Endothelial cell of umbilical vein (primary cell): ENCODE measurements around the gene HSPA8. TPM values are rescaled to one million over a fixed set of nuclear protein-coding genes. Genes with fewer than 3 reads are reported as not detected.

ENCODE experiments used
- BruUV-seq: library from RNA; stranded (reverse); fragments of 400-500 nt; replicated peaks from 2 replicates; lab custom pipeline; 2021; lab: Mats Ljungman, UMichigan
- CTCF ChIA-PET: fragments of 300-600, 350-600 bp; sonication (Branson Sonifier 250); formaldehyde crosslinking; loops from one replicate; lab custom pipeline; 2021; ENCODE audit warnings: antibody characterized with exemption, inconsistent platforms; lab: Charles Lee
- POLR2A ChIA-PET: fragments of 300-600, 350-600 bp; sonication (Branson Sonifier 250); formaldehyde crosslinking; loops from one replicate; lab custom pipeline; 2021; ENCODE audit warnings: antibody characterized with exemption, inconsistent platforms; lab: Charles Lee
- DNase-seq: peaks from one replicate; pipeline ENCODE4 v3.0.0-alpha.2; 2011; ENCODE audit warnings: low read depth, low spot score
- FAIRE-seq: peaks from 2 replicates; lab custom pipeline; 2011; peaks lifted over from hg19 to GRCh38; lab: Jason Lieb, UNC
- H2AFZ ChIP-seq: 2 replicates; pipeline ENCODE4 v1.6.0; 2012; ENCODE audit warnings: low read depth, low read length, control low read depth, inconsistent platforms
- H3K27ac ChIP-seq: 2 replicates; pipeline ENCODE4 v1.5.1; 2011; ENCODE audit warnings: low read depth, mild to moderate bottlenecking, control low read depth, low read length, moderate library complexity; ENCODE audit not compliant: insufficient read depth
- H3K27me3 ChIP-seq, 2 experiments: 2 replicates each; pipeline versions ENCODE4 v1.6.0 to v1.6.1; 2011; ENCODE audit warnings: low read length in 2 of 2, mixed read lengths in 1 of 2; ENCODE audit not compliant: control insufficient read depth in 2 of 2, insufficient read depth in 2 of 2
- H3K36me3 ChIP-seq, 2 experiments: 2 replicates in 1 of 2; 3 replicates in 1 of 2; pipeline ENCODE4 v1.5.1; 2011; ENCODE audit warnings: low read length in 2 of 2, mild to moderate bottlenecking in 1 of 2, moderate library complexity in 1 of 2; ENCODE audit not compliant: control insufficient read depth in 2 of 2, insufficient read depth in 2 of 2; ENCODE audit errors: extremely low read depth in 1 of 2
- H3K4me1 ChIP-seq: 3 replicates; pipeline ENCODE4 v1.5.1; 2011; ENCODE audit warnings: mild to moderate bottlenecking, low read length; ENCODE audit not compliant: control insufficient read depth, insufficient read depth; ENCODE audit errors: extremely low read depth
- H3K4me2 ChIP-seq: 2 replicates; pipeline ENCODE4 v1.6.1; 2011; ENCODE audit warnings: low read length, control low read depth, mixed read lengths; ENCODE audit not compliant: insufficient read depth
- H3K4me3 ChIP-seq, 3 experiments: fragments of 200-600 bp in 1 of 3; sonication (generic), shearing (Covaris generic) in 1 of 3; replicated peaks in 1 of 3; 2 replicates each; pipeline ENCODE4 v1.5.1; 2011 to 2016; ENCODE audit warnings: control low read depth in 3 of 3, low read length in 3 of 3, mild to moderate bottlenecking in 2 of 3, inconsistent platforms in 1 of 3, low read depth in 1 of 3, moderate library complexity in 1 of 3; ENCODE audit not compliant: insufficient read depth in 1 of 3
- H3K79me2 ChIP-seq: 2 replicates; pipeline ENCODE4 v1.6.0; 2012; ENCODE audit warnings: low read length, inconsistent platforms; ENCODE audit not compliant: control insufficient read depth, insufficient read depth
- H3K9ac ChIP-seq: replicated peaks from 2 replicates; pipeline ENCODE3; 2011; ENCODE audit warnings: low read length, control low read depth; ENCODE audit not compliant: insufficient read depth; ENCODE audit errors: extremely low read depth
- H3K9me1 ChIP-seq: replicated peaks from 3 replicates; pipeline ENCODE4 v1.6.0; 2011; ENCODE audit warnings: mild to moderate bottlenecking, low read length; ENCODE audit not compliant: control insufficient read depth, insufficient read depth; ENCODE audit errors: extremely low read depth
- H3K9me3 ChIP-seq: replicated peaks from 2 replicates; pipeline ENCODE4 v1.5.1; 2012; ENCODE audit warnings: low read length, inconsistent platforms; ENCODE audit not compliant: control insufficient read depth, insufficient read depth
- H4K20me1 ChIP-seq: replicated peaks from 2 replicates; pipeline ENCODE3; 2011; ENCODE audit warnings: mild to moderate bottlenecking, low read length; ENCODE audit not compliant: control insufficient read depth, insufficient read depth; ENCODE audit errors: extremely low read depth
- EZH2 ChIP-seq: IDR thresholded peaks from 2 replicates; pipeline ENCODE4 v1.6.1; 2012; ENCODE audit warnings: borderline replicate concordance, low read depth, mild to moderate bottlenecking, moderate library complexity, low read length, inconsistent platforms; ENCODE audit not compliant: severe bottlenecking
- FOS ChIP-seq: IDR thresholded peaks from 2 replicates; pipeline ENCODE4 v1.6.1; 2011; ENCODE audit warnings: mild to moderate bottlenecking, low read length, moderate library complexity, borderline replicate concordance; ENCODE audit not compliant: insufficient read depth
- GATA2 ChIP-seq: IDR thresholded peaks from 2 replicates; pipeline ENCODE4 v1.7.0; 2011; ENCODE audit warnings: low read depth, mild to moderate bottlenecking, moderate library complexity, mixed read lengths, low read length; ENCODE audit not compliant: insufficient read length, insufficient read depth
- JUN ChIP-seq: IDR thresholded peaks from 2 replicates; pipeline ENCODE4 v1.6.1; 2011; ENCODE audit warnings: borderline replicate concordance, low read depth; ENCODE audit not compliant: insufficient read length, insufficient read depth
- MYC ChIP-seq: IDR thresholded peaks from one replicate; pipeline ENCODE4 v1.6.1; 2011; ENCODE audit warnings: mild to moderate bottlenecking, low read depth, low read length
- POLR2A ChIP-seq: IDR thresholded peaks from 2 replicates; pipeline ENCODE4 v1.6.1; 2012; ENCODE audit warnings: low read depth, mild to moderate bottlenecking, control low read depth, low read length
- POLR2AphosphoS5 ChIP-seq: IDR thresholded peaks from 2 replicates; pipeline ENCODE4 v1.6.1; 2012; ENCODE audit warnings: low read depth, mild to moderate bottlenecking, control low read depth, low read length, moderate library complexity; ENCODE audit not compliant: insufficient read depth
- dilution Hi-C: fragments of 300-500 bp; cut with MboI; formaldehyde crosslinking; loops from one replicate; pipeline ENCODE4 v1.15.0; 2019; ENCODE audit warnings: low sequenced_read_pairs; ENCODE audit not compliant: extremely low pct_ligation_motif_present
- intact Hi-C: fragments of 100-400 bp; cut with micrococcal nuclease; formaldehyde crosslinking; loops from one replicate; pipeline ENCODE4 v1.10.0; 2022
- polyA plus RNA-seq, 4 experiments: library from polyadenylated mRNA; depleted of rRNA in 3 of 4; stranded (reverse) in 3 of 4; unstranded in 1 of 4; fragments of >200 nt; gene quantifications; 2 replicates each; pipeline versions ENCODE4 v1.2.1 to v1.2.3, GENCODE V29; 2011 to 2012; ENCODE audit warnings: missing spikeins in 1 of 4
- total RNA-seq: library from RNA; stranded (reverse); gene quantifications from 2 replicates; pipeline ENCODE4 v1.2.3, GENCODE V29; 2021
- TF ChIP-seq, protein P1 (sequence below), 2 donors: IDR thresholded peaks; 1 replicate in 1 of 2; 2 replicates in 1 of 2; pipeline ENCODE4 v1.5.1; 2011; ENCODE audit warnings: low read length in 2 of 2, mild to moderate bottlenecking in 2 of 2, moderate library complexity in 2 of 2, control low read depth in 1 of 2, inconsistent platforms in 1 of 2, low read depth in 1 of 2; ENCODE audit not compliant: insufficient read depth in 1 of 2; ENCODE audit errors: extremely low read depth in 1 of 2

HSPA8 gene
- total and polyA plus RNA-seq, 2 donors (not counting 3 experiments of a cell fraction or from before 2014, with no cell fraction given): 1,383 to 1,728 TPM

DNA sequence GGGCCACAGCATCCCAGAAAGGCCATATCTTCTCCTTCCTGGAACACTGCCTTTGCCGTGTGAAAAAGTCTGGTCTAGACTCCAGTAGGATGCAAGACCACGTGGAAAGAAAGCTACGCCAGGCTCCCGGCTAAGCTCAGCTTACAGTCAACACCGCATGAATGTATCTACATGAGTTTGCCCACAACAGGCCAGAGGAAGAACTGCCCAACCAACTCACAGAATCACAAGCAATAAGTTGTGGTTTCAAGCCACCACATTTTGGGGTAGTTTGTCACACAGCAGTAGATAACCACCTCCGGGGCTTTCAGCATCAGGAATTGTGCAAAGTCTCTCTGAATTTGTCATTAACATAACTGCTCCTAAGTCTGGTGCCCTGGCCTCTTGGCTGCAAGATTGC lies 27.3 kb downstream of the HSPA8 start:
- Histone ChIP-seq H3K27ac (no peak overlapping the region), H2AFZ (no peak overlapping the region), H3K9me1 (no peaks in the 10 kb centered on the region), H3K27me3 (peaks cover 0 to 3% of the 10 kb centered on the region in 2 experiments), H3K36me3 (no peaks in the 10 kb centered on the region), H4K20me1 (no peaks in the 10 kb centered on the region), H3K4me3 (no peak overlapping the region), H3K4me1 (no peaks in the 10 kb centered on the region), H3K79me2 (no peaks in the 10 kb centered on the region), H3K9me3 (no peaks in the 10 kb centered on the region), H3K4me2 (no peak overlapping the region), H3K9ac (no peak overlapping the region)
- intact Hi-C loops (no loop called here), dilution Hi-C loops (no loop called here)
- CTCF ChIA-PET: interaction anchor here (1.1 to 3.3 kb wide), 5 partner anchors 12 to 181 kb away, joined by 3 to 51 read pairs (median 10); no protein-coding TSS in a partner anchor
- POLR2A ChIA-PET: no interaction called here
- DNase-seq (no peak), FAIRE-seq (no peak)
- TF ChIP-seq FOS (no peak), JUN (no peak), MYC (no peak), POLR2AphosphoS5 (no peak), EZH2 (no peak), GATA2 (no peak), POLR2A (no peak)
- TF ChIP-seq, protein P1, sequence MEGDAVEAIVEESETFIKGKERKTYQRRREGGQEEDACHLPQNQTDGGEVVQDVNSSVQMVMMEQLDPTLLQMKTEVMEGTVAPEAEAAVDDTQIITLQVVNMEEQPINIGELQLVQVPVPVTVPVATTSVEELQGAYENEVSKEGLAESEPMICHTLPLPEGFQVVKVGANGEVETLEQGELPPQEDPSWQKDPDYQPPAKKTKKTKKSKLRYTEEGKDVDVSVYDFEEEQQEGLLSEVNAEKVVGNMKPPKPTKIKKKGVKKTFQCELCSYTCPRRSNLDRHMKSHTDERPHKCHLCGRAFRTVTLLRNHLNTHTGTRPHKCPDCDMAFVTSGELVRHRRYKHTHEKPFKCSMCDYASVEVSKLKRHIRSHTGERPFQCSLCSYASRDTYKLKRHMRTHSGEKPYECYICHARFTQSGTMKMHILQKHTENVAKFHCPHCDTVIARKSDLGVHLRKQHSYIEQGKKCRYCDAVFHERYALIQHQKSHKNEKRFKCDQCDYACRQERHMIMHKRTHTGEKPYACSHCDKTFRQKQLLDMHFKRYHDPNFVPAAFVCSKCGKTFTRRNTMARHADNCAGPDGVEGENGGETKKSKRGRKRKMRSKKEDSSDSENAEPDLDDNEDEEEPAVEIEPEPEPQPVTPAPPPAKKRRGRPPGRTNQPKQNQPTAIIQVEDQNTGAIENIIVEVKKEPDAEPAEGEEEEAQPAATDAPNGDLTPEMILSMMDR (IDR thresholded peaks at IDR 0.05; ENCODE audit: extremely low read depth in 1 of 2, insufficient read depth in 1 of 2, low read depth in 1 of 2, low read length in 2 of 2): no peak
- no TSS peak for BruUV-seq
